ENCODE measurements around the gene INMT. TPM values are rescaled to one million over a fixed set of nuclear protein-coding genes. Genes with fewer than 3 reads are reported as not detected.

INMT gene
- total and polyA plus RNA-seq, 4 donors: 0.84 to 130 (median 28.6) TPM

- H3K9ac ChIP-seq (ENCODE audit: low read depth in 1 of 2, low read length in 2 of 2): no peak overlapping the region
- no peak for TF ChIP-seq FOXA1 (IDR thresholded peaks at IDR 0.05)
- TF ChIP-seq SP1 (IDR thresholded peaks at IDR 0.05): no peak
- no peak for TF ChIP-seq ATF3 (IDR thresholded peaks at IDR 0.05)
- no peak for TF ChIP-seq ZBTB33 (IDR thresholded peaks at IDR 0.05)
- TF ChIP-seq NR2F2 (IDR thresholded peaks at IDR 0.05): no peak
- TF ChIP-seq JUND (IDR thresholded peaks at IDR 0.05): no peak
- no peak for TF ChIP-seq HNF4A (conservative IDR thresholded peaks at IDR 0.05)
- no peak for TF ChIP-seq RXRA (IDR thresholded peaks at IDR 0.05)
- H3K36me3 ChIP-seq (ENCODE audit: control insufficient read depth in 4 of 4, insufficient read depth in 3 of 4, low read depth in 1 of 4, low read length in 3 of 4): peaks cover 3 to 11% (median 4%) of the 10 kb centered on the region in 4 donors
- no peak for DNase-seq (ENCODE audit: low spot score)
- H3K27ac ChIP-seq (ENCODE audit: low read depth in 1 of 2, low read length in 2 of 2): no peak overlapping the region
- H3K27me3 ChIP-seq (ENCODE audit: control insufficient read depth in 4 of 4, insufficient read depth in 4 of 4, low read length in 3 of 4): no peaks in the 10 kb centered on the region
- no peak overlapping the region for H3K4me3 ChIP-seq (ENCODE audit: low read depth in 1 of 3, low read length in 3 of 3)
- no peaks in the 10 kb centered on the region for H3K9me3 ChIP-seq (ENCODE audit: control insufficient read depth in 4 of 4, low read length in 3 of 4)
- H3K4me1 ChIP-seq (ENCODE audit: control insufficient read depth in 4 of 4, insufficient read depth in 4 of 4, low read length in 3 of 4): no peaks in the 10 kb centered on the region
Measured at GRCh38 chr7:30782690-30783089, 30.8 kb downstream of the INMT start.

DNA sequence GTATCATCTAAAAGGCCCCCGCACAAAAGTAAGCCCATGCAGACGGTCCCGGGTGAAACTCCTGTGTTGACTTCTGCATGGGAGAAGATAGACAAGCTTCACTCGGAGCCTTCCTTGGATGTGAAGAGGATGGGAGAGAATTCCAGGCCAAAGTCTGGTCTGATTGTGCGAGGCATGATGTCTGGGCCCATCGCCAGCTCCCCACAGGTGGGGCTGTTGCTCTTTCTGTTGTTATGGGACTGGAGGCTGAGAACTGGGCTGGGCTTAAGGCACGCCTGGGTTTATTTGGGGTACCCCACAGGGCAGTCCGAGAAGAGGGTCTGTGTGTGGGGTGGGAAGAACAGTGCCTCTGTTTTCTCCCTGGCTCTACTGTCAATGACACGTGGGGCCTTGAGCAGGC lies 33.9 kb downstream of the INMT start:
- DNase-seq (ENCODE audit: low spot score): no peak
- H3K9me3 ChIP-seq (ENCODE audit: control insufficient read depth in 4 of 4, low read length in 3 of 4): no peaks in the 10 kb centered on the region
- no peak overlapping the region for H3K27ac ChIP-seq (ENCODE audit: low read depth in 1 of 2, low read length in 2 of 2)
- no peaks in the 10 kb centered on the region for H3K27me3 ChIP-seq (ENCODE audit: control insufficient read depth in 4 of 4, insufficient read depth in 4 of 4, low read length in 3 of 4)
- no peaks in the 10 kb centered on the region for H3K4me1 ChIP-seq (ENCODE audit: control insufficient read depth in 4 of 4, insufficient read depth in 4 of 4, low read length in 3 of 4)
- H3K4me3 ChIP-seq (ENCODE audit: low read depth in 1 of 3, low read length in 3 of 3): no peak overlapping the region
- TF ChIP-seq GABPA (IDR thresholded peaks at IDR 0.05 in 1 of 2, conservative IDR thresholded peaks at IDR 0.05 in 1 of 2) (no peak), SP1 (IDR thresholded peaks at IDR 0.05) (no peak), FOXA2 (IDR thresholded peaks at IDR 0.05) (no peak), TAF1 (conservative IDR thresholded peaks at IDR 0.05) (no peak), REST (IDR thresholded peaks at IDR 0.05) (no peak), FOXA1 (IDR thresholded peaks at IDR 0.05) (no peak), ZBTB33 (IDR thresholded peaks at IDR 0.05) (no peak), YY1 (IDR thresholded peaks at IDR 0.05) (no peak), HNF4G (IDR thresholded peaks at IDR 0.05) (no peak)
- TF ChIP-seq, protein P1, sequence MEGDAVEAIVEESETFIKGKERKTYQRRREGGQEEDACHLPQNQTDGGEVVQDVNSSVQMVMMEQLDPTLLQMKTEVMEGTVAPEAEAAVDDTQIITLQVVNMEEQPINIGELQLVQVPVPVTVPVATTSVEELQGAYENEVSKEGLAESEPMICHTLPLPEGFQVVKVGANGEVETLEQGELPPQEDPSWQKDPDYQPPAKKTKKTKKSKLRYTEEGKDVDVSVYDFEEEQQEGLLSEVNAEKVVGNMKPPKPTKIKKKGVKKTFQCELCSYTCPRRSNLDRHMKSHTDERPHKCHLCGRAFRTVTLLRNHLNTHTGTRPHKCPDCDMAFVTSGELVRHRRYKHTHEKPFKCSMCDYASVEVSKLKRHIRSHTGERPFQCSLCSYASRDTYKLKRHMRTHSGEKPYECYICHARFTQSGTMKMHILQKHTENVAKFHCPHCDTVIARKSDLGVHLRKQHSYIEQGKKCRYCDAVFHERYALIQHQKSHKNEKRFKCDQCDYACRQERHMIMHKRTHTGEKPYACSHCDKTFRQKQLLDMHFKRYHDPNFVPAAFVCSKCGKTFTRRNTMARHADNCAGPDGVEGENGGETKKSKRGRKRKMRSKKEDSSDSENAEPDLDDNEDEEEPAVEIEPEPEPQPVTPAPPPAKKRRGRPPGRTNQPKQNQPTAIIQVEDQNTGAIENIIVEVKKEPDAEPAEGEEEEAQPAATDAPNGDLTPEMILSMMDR (IDR thresholded peaks at IDR 0.05; ENCODE audit: low read depth, low read length, missing input control): no peak
- no peak overlapping the region for H3K9ac ChIP-seq (ENCODE audit: low read depth in 1 of 2, low read length in 2 of 2)
- H3K36me3 ChIP-seq (ENCODE audit: control insufficient read depth in 4 of 4, insufficient read depth in 3 of 4, low read depth in 1 of 4, low read length in 3 of 4): peaks cover 0 to 9% (median 6%) of the 10 kb centered on the region in 4 donors
- 91% methylated on average over 9 of the region's 9 CpGs for WGBS
